ENCODE measurements around the gene DOC2B. TPM values are rescaled to one million over a fixed set of nuclear protein-coding genes. Genes with fewer than 3 reads are reported as not detected.

Gene DOC2B
- polyA plus RNA-seq, 1 of the 3 experiments (the other 2 are of a cell fraction) = 0.16 TPM

DNA sequence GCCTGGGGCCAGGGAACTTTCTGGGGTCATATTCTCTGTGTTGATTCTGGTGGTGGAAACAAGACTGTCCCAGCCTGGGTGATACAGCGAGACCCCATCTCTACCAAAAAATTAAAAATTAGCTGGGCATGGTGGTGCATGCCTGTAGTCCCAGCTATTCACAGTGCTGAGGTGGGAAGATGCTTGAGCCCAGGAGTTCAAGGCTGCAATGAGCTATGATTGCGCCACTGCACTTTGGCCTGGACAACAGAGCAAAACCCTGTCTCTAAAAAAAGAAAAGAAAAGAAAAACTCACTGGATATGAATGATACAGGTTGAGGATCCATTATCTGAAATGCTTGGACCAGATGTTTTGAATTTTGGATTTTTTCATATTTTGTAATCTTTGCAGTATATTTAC is 30.4 kb downstream of the DOC2B start:
- Histone ChIP-seq H3K4me2 (no peak overlapping the region), H2AFZ (ENCODE audit: low read depth) (no peak overlapping the region), H3K27me3 (ENCODE audit: insufficient read depth) (no peaks in the 10 kb centered on the region), H3K9ac (no peak overlapping the region), H3K9me2 (no peaks in the 10 kb centered on the region), H4K20me1 (ENCODE audit: insufficient read depth) (no peaks in the 10 kb centered on the region), H3K9me3 (no peaks in the 10 kb centered on the region), H3K4me1 (ENCODE audit: control insufficient read depth in 1 of 2, insufficient read depth in 2 of 2, low read depth in 1 of 2, low read length in 1 of 2) (no peaks in the 10 kb centered on the region), H3K79me2 (ENCODE audit: insufficient read depth) (no peaks in the 10 kb centered on the region), H3K4me3 (ENCODE audit: low read depth in 2 of 2, low read length in 1 of 2) (no peak overlapping the region), H3F3A (replicated peaks; ENCODE audit: insufficient read depth) (no peaks in the 10 kb centered on the region), H3K36me3 (replicated peaks in 1 of 2; ENCODE audit: control insufficient read depth in 1 of 2, insufficient read depth in 2 of 2, low read length in 1 of 2) (no peaks in the 10 kb centered on the region), H3K27ac (ENCODE audit: low read depth in 2 of 2, low read length in 1 of 2) (no peak overlapping the region)
- ChIA-PET CTCF (interaction anchor here (1.8 to 3.2 kb wide), 2 partner anchors 14 to 124 kb away, joined by 4 to 11 read pairs; no protein-coding TSS in a partner anchor), POLR2A (no interaction called here)
- DNase-seq = no peak
- 69% methylated on average over 2 of the region's 2 CpGs for WGBS (ENCODE audit: low lambda C conversion rate)
- no peak for TF ChIP-seq EP300 (IDR thresholded peaks at IDR 0.05; ENCODE audit: borderline replicate concordance in 1 of 2, low read depth in 1 of 2, low read length in 1 of 2)
- no peak for TF ChIP-seq JUND (IDR thresholded peaks at IDR 0.05)
- no peak for TF ChIP-seq FOXM1 (IDR thresholded peaks at IDR 0.05; ENCODE audit: low read depth)
- TF ChIP-seq, protein P1, sequence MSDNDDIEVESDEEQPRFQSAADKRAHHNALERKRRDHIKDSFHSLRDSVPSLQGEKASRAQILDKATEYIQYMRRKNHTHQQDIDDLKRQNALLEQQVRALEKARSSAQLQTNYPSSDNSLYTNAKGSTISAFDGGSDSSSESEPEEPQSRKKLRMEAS (IDR thresholded peaks at IDR 0.05; ENCODE audit: low read depth) = no peak
- TF ChIP-seq, protein P2, sequence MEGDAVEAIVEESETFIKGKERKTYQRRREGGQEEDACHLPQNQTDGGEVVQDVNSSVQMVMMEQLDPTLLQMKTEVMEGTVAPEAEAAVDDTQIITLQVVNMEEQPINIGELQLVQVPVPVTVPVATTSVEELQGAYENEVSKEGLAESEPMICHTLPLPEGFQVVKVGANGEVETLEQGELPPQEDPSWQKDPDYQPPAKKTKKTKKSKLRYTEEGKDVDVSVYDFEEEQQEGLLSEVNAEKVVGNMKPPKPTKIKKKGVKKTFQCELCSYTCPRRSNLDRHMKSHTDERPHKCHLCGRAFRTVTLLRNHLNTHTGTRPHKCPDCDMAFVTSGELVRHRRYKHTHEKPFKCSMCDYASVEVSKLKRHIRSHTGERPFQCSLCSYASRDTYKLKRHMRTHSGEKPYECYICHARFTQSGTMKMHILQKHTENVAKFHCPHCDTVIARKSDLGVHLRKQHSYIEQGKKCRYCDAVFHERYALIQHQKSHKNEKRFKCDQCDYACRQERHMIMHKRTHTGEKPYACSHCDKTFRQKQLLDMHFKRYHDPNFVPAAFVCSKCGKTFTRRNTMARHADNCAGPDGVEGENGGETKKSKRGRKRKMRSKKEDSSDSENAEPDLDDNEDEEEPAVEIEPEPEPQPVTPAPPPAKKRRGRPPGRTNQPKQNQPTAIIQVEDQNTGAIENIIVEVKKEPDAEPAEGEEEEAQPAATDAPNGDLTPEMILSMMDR (IDR thresholded peaks at IDR 0.05) = no peak

DNA sequence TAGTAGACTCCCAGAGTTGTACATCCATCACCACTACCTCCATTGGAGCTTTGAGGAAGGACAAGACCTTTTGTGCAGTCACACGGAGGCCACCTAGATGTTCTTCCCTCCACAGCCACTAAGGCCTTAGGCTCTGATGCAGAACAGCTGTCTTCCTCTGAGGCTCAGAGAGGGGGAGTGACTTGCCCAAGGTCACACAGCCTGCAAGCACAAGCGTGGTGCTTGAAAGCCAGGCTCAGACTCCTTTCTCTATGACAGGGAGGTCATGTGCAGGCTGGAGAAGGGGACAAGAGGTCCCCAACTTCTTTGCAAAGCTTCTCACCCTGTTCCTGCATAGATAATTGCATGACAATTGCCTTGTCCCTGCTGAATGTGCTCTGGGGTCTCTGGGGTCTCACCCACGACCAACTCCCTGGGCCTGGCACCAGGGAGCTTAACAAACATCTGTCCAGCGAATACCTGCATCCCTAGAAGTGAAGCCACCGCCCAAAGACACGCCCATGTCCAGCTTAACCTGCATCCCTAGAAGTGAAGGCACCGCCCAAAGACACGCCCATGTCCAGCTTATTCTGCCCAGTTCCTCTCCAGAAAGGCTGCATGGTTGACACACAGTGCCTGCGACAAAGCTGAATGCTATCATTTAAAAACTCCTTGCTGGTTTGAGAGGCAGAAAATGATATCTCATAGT is 31.4 kb downstream of the DOC2B start:
- TF ChIP-seq, protein P3, sequence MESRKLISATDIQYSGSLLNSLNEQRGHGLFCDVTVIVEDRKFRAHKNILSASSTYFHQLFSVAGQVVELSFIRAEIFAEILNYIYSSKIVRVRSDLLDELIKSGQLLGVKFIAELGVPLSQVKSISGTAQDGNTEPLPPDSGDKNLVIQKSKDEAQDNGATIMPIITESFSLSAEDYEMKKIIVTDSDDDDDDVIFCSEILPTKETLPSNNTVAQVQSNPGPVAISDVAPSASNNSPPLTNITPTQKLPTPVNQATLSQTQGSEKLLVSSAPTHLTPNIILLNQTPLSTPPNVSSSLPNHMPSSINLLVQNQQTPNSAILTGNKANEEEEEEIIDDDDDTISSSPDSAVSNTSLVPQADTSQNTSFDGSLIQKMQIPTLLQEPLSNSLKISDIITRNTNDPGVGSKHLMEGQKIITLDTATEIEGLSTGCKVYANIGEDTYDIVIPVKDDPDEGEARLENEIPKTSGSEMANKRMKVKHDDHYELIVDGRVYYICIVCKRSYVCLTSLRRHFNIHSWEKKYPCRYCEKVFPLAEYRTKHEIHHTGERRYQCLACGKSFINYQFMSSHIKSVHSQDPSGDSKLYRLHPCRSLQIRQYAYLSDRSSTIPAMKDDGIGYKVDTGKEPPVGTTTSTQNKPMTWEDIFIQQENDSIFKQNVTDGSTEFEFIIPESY (IDR thresholded peaks at IDR 0.05; ENCODE audit: borderline replicate concordance, low read depth) = no peak
- TF ChIP-seq TAF1 (IDR thresholded peaks at IDR 0.05; ENCODE audit: borderline replicate concordance, low read depth, low read length) = no peak
- TF ChIP-seq TCF12 (IDR thresholded peaks at IDR 0.05) = no peak
- H3K79me2 ChIP-seq (ENCODE audit: insufficient read depth) = no peaks in the 10 kb centered on the region
- no peaks in the 10 kb centered on the region for H3F3A ChIP-seq (replicated peaks; ENCODE audit: insufficient read depth)
- H4K20me1 ChIP-seq (ENCODE audit: insufficient read depth) = no peaks in the 10 kb centered on the region
- no peak overlapping the region for H3K9ac ChIP-seq
- ChIA-PET POLR2A (no interaction called here), CTCF (interaction anchor here (1.1 to 3.2 kb wide), 7 partner anchors 13 to 550 kb away, joined by 3 to 12 read pairs (median 5); no protein-coding TSS in a partner anchor)
- H3K4me3 ChIP-seq (ENCODE audit: low read depth in 2 of 2, low read length in 1 of 2) = no peak overlapping the region
- H3K27ac ChIP-seq (ENCODE audit: low read depth in 2 of 2, low read length in 1 of 2) = no peak overlapping the region
- H3K27me3 ChIP-seq (ENCODE audit: insufficient read depth) = no peaks in the 10 kb centered on the region
- no peak overlapping the region for H2AFZ ChIP-seq (ENCODE audit: low read depth)
- no peaks in the 10 kb centered on the region for H3K9me2 ChIP-seq
- 56% methylated on average over 7 of the region's 9 CpGs for WGBS (ENCODE audit: low lambda C conversion rate)
- DNase-seq = no peak
- no peaks in the 10 kb centered on the region for H3K9me3 ChIP-seq
- no peaks in the 10 kb centered on the region for H3K36me3 ChIP-seq (replicated peaks in 1 of 2; ENCODE audit: control insufficient read depth in 1 of 2, insufficient read depth in 2 of 2, low read length in 1 of 2)
- H3K4me1 ChIP-seq (ENCODE audit: control insufficient read depth in 1 of 2, insufficient read depth in 2 of 2, low read depth in 1 of 2, low read length in 1 of 2) = no peaks in the 10 kb centered on the region; a peak in 1 of 4 replicates
- no peak overlapping the region for H3K4me2 ChIP-seq
